Stimulated activated CD4-positive, alpha-beta T cell treated with anti-CD3 and anti-CD28 coated beads, TNF-alpha, amount 100 ng/mL, for 1 hour (primary cell): ENCODE data around the gene RBM17.
"Not testable (repeated sequence)": the region's sequence is repeated elsewhere in the genome, so short reads cannot be mapped to it uniquely, and the experiment has no call there.

Source experiments
- DNase-seq, 3 donors: peaks; one replicate each; pipeline ENCODE4 v3.0.0-alpha.2; 2020; ENCODE audit warnings: low read depth in 3 of 3, low spot score in 1 of 3

Gene RBM17

GRCh38 chr10:6109444-6109775, 20.6 kb downstream of the RBM17 start:
- no peak for DNase-seq

GRCh38 chr10:6110136-6110535, 21.3 kb downstream of the RBM17 start:
- no peak for DNase-seq

GRCh38 chr10:6112893-6113292, 24.1 kb downstream of the RBM17 start:
- DNase-seq: no peak

DNA sequence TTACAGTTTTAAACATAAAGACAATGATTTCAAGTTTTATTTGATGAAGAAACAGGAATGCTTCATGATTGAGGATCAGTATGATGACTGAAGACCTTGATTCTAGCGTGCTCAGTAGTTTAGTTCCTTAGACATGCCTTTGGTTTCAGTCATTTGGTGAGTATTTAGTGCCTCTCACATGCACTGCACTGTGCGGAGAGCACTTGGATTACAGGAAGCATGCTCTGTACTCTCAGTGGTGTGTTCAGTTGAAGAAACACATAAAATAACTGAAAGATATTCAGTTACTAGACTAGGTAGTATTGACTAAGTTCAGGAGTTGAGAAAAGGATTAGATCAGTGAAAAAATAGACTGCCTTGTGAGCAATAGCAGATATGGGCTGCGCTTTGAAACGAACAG, 25.5 kb downstream of the RBM17 start:
- no peak for DNase-seq

DNA sequence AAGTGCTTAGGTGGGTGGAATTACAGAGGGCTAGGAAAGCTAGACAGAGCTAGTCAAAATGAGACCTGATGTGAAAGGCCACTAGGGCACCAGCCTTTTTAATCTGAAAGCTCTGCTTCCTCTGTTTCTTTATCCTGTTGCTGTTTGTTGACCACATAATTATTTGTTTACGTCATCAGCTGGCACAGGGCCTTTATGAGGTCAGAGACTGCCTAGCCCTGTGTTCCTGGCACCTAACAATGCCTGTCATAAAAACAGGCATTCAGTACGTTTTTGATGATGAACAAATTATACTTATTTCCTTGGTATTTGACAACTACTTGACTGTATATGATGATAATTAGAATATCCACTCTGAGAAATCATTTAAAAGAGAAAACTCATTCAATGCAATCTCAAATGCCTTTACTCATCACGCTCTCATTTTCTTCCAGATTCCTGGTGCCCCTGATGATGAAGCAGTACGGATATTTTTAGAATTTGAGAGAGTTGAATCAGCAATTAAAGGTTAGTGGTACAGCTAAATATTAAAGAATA, 26.0 kb downstream of the RBM17 start:
- no peak for DNase-seq

GRCh38 chr10:6115411-6115810, 26.6 kb downstream of the RBM17 start:
- DNase-seq: no peak

GRCh38 chr10:6115824-6116350, 27.1 kb downstream of the RBM17 start:
- DNase-seq: no peak

- no peak for DNase-seq
These were observed 28.0 kb downstream of the RBM17 start for GRCh38 chr10:6116806-6117205.

DNA sequence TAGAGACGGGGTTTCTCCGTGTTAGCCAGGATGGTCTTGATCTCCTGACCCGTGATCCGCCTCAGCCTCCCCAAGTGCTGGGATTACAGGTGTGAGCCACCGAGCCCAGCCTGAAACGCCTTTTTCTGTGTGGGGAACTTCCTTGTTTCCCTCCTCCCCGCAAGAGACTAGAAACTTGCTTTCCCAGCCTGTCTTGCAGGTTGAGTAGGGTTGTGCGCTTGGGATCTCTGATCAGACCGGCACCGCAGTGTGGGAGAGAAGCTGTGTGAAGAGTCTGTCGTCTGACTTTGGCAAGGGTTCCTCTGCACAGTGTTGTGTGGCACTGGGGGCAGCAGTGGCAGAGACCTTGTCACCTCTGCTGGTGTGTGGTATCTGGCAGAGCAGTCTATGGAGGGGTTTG, 28.9 kb downstream of the RBM17 start:
- no peak for DNase-seq

DNA sequence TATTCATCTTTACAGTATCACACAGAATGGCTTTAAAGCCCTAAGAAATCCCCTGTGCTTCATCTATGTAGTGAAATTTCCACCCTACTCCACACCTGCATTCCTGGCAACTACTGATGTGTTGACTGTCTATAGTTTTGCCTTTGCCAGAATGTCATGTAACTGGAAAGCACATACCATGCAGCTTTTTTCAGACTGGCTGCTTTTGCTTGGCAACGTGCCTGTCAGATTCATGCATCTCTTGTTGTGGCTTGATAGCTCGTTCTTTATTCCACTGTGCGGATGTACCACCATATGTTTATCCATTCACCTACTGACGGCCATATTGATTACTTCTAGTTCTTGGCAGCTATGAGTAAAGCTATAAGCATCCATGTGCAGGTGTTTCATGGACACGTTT, 30.6 kb downstream of the RBM17 start:
- no peak for DNase-seq

- DNase-seq: no peak
These were observed 31.1 kb downstream of the RBM17 start for GRCh38 chr10:6119962-6120361.

GRCh38 chr10:6120691-6121090, 31.9 kb downstream of the RBM17 start:
- DNase-seq: no peak

GRCh38 chr10:6121146-6121545, 32.3 kb downstream of the RBM17 start:
- no peak for DNase-seq

DNA sequence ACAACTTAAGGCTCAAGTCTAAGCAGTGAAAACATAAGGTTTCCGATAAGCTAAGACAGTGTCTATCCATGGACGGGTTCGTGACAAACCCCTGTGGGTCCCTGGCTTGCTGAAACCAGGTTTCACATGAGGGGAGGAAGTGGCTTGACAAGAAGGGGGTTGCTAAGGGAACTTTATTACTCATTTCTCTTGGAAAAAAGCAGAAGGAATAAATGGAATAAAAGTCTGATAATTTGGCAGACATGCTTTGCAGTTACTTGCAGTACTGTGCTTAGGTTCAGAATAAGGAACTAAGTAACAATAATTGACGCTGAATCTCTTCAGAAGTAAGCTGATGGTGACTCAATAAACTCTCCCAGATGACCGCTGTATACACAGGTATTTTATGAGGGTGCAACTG, 34.7 kb downstream of the RBM17 start:
- no peak for DNase-seq

DNA sequence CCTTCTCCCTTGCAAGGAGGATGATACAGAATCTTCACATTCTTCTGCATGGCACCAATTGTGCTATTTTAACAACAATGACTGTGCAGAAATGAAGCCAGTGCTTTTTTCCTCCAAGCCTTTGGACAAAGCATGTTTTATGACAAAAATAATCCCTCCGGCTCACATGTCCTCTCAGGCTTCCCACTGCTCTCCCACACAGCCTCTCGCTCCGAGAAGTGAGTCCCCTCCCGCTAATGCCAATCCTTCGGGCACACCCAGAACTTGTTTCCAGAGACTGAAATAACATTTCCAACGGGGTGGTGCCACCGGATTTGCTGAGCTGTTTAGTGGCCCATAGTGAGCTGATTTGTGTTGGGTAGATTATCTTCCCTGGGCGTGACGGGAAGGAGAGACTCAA, 35.8 kb downstream of the RBM17 start:
- DNase-seq: no peak

DNA sequence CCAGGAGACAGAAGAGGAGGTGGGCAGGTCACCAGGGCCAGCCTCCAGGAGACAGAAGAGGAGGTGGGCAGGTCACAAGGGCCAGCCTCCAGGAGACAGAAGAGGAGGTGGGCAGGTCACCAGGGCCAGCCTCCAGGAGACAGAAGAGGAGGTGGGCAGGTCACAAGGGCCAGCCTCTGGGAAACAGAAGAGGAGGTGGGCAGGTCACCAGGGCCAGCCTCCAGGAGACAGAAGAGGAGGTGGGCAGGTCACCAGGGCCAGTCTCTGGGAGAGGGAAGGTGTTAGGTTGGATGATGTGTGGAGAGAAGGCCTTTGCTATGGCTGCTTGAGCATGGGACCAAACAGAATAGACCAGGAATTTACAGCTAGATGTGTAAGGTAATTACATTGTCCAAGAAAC, 38.6 kb downstream of the RBM17 start:
- DNase-seq: not testable (repeated sequence)

DNA sequence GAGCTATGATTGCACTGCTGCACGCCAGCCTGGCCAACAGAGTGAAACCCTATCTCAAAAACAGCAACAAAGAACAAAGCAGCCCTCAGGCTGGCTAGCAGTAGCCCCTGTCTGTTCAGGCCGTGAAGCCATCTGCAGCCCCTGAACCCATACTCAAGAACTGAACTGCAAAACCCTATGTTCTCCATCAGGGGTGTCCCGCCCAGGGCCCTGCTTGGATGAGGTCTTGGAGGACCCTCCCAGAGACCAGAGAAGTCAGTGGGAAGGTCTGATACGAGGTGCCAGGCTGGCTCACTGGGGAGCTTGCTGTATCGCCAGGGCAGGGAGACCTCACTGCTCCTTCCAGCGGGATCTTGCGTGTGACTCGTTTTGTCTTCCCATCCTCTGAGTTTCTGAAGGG, 39.3 kb downstream of the RBM17 start:
- no peak for DNase-seq

- DNase-seq: no peak
These were observed 39.9 kb downstream of the RBM17 start for GRCh38 chr10:6128591-6129251.

DNA sequence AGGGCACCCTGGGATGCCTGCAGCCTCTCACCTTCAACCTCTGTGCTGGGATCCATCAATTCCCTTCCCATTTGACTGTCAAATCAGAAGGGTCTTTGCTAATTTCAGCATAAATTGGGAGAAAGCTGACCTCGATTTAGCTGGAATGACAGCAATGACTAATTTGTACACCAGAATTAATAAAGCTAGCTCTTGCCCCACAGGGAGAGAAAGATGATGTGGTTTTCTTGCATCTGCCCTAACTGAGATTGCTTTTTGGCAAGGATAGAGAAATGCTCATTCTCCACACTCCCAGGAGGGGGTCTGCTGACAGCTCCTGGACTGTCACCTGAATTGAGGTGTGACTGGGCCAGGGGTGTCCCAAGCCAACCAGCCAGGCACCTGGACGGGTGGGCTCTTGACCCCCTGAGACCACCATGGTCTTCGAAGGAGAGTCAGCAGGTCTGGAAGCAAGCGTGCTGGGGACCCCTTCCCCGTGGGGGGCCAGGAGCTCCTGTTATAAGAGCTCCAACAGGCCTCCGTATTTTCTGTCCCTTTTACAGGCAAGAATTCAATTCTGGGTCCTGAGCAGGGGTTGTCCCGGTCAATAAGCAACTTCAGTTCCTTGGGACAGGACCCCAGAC, 42.1 kb downstream of the RBM17 start:
- DNase-seq: no peak

GRCh38 chr10:6133331-6134098, 44.7 kb downstream of the RBM17 start:
- no peak for DNase-seq

- DNase-seq: no peak
These were observed 45.4 kb downstream of the RBM17 start for GRCh38 chr10:6134099-6134823.
